T-helper 1 cell treated with Interleukin-12 subunit alpha and Interleukin-12 subunit beta and Interleukin-4 antibody, amounts not matched to agents 30 μg/mL and 1 μg/mL, for 36 hours (primary cell): ENCODE data around the gene CDKAL1.
"Not testable (repeated sequence)": the region's sequence is repeated elsewhere in the genome, so short reads cannot be mapped to it uniquely, and the experiment has no call there.

Source experiments
- H3K27ac Mint-ChIP-seq: one replicate; pipeline ENCODE4 v1.8.0; 2021; ENCODE audit warnings: mild to moderate bottlenecking, mixed read lengths
- H3K27me3 Mint-ChIP-seq: one replicate; pipeline ENCODE4 v1.8.0; 2021; ENCODE audit warnings: low read depth, mixed read lengths
- H3K36me3 Mint-ChIP-seq: one replicate; pipeline ENCODE4 v1.8.0; 2021; ENCODE audit warnings: low read depth, mixed read lengths
- H3K4me1 Mint-ChIP-seq: one replicate; pipeline ENCODE4 v1.8.0; 2021; ENCODE audit warnings: low read depth, mixed read lengths
- H3K4me3 Mint-ChIP-seq: one replicate; pipeline ENCODE4 v1.8.0; 2021; ENCODE audit warnings: mild to moderate bottlenecking, moderate library complexity, mixed read lengths
- H3K9me3 Mint-ChIP-seq: one replicate; pipeline ENCODE4 v1.8.0; 2021; ENCODE audit warnings: mixed read lengths

Gene CDKAL1

DNA sequence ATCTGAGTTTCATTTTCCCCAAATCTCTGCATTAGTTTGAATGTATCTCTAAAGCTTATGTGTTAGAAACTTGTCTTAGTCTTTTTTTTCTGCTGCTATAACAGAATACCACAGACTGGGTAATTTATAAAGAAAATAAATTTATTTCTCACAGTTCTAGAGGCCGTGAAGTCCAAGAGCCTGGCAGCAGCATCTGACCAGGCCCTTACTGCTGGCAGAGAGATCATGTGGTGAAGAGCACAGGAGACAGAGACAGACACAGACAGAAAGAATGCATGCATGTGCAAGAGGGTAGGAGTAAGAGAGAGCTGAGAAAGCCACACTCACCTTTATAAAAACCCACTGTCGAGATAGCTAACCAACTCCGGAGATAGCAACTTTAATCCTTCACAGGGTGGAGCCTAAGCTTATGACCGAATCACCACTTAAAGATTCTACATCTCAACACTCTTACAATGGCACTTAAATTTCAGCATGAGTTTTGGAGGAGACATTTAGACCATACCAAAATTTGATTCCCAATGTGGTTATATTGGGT is 646.6 kb downstream of the CDKAL1 start:
- peaks cover 3% of the 10 kb centered on the region for H3K36me3 Mint-ChIP-seq

DNA sequence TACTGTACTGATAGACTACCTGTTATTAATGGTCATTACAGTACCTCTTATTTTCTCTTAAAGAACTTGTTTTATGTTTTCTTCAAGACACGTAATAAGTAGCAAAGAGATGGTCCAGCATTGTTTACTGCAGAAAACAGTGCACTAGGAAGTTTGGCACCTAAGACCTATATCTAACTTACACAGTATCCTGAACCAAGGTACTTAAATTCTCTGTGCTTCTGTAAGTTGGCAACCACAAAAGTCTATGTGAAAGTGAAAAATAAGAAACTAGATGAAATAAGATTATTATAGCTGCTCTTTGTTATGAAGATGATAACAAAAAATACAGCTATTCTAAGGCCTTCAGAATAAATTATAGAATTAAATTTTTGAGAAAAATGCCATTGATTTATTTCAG is 647.6 kb downstream of the CDKAL1 start:
- Mint-ChIP-seq H3K4me1 (peaks cover 3% of the 10 kb centered on the region), H3K4me3 (no peak overlapping the region), H3K9me3 (no peaks in the 10 kb centered on the region), H3K27me3 (no peaks in the 10 kb centered on the region), H3K36me3 (peaks cover 3% of the 10 kb centered on the region), H3K27ac (no peak overlapping the region)

More for the DNA sequence above, 646.6 kb downstream of the CDKAL1 start:
- H3K4me1 Mint-ChIP-seq: peaks cover 3% of the 10 kb centered on the region
- no peak overlapping the region for H3K27ac Mint-ChIP-seq
- no peak overlapping the region for H3K4me3 Mint-ChIP-seq
- H3K9me3 Mint-ChIP-seq: no peaks in the 10 kb centered on the region
- no peaks in the 10 kb centered on the region for H3K27me3 Mint-ChIP-seq

DNA sequence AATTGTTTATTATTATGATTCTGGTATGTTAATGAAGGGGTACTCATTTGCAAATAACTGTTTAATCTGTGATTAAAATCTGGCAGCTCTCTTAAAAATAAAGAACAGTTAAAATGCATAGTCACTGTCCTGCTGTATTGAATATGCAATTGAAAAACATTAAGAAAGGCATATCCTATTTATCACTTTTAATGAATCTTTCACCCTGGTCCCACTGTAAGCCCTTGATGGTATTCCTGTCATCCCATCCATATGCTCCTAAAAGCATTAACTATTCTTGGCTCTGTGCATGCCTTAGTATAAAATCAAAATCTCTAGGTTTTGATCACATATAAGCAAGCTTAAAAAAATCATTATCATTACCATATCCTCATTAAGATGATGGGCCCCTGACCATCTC is 648.3 kb downstream of the CDKAL1 start:
- peaks cover 3% of the 10 kb centered on the region for H3K4me1 Mint-ChIP-seq
- H3K27ac Mint-ChIP-seq: no peak overlapping the region
- no peaks in the 10 kb centered on the region for H3K9me3 Mint-ChIP-seq
- H3K27me3 Mint-ChIP-seq: no peaks in the 10 kb centered on the region
- H3K36me3 Mint-ChIP-seq: peaks cover 3% of the 10 kb centered on the region
- H3K4me3 Mint-ChIP-seq: no peak overlapping the region

DNA sequence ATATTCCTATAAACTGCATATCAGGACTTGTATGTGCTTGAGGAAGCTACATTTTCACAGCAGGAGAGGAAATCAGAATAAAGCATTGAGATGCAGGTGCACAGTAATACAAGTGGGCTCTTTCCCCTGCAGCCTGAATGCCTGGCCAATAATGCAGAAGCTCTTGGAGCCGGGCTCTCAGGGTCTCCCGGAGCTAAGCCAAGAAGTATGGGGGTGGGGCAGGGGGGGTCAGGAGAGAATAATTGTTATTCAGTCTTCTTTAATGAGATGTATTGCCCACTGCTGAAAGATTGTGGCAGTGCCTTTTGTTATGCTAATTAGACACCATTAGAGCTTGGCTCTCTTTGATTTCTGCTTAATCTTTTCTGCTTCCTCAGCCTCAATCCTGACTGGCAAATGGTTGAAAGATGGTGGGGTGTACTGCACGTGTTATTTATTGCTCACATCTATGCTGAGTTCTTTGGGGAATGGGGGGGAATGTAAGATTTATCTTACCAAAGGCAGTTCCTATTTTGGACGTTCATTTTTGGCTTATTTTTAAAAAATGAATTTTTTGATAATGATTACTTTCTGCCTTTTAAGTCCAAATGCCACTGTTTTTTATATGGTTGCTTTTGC is 651.7 kb downstream of the CDKAL1 start:
- Mint-ChIP-seq H3K27me3 (no peaks in the 10 kb centered on the region), H3K36me3 (peaks cover 3% of the 10 kb centered on the region), H3K4me3 (no peak overlapping the region), H3K4me1 (peaks cover 12% of the 10 kb centered on the region), H3K9me3 (no peaks in the 10 kb centered on the region), H3K27ac (no peak overlapping the region)

DNA sequence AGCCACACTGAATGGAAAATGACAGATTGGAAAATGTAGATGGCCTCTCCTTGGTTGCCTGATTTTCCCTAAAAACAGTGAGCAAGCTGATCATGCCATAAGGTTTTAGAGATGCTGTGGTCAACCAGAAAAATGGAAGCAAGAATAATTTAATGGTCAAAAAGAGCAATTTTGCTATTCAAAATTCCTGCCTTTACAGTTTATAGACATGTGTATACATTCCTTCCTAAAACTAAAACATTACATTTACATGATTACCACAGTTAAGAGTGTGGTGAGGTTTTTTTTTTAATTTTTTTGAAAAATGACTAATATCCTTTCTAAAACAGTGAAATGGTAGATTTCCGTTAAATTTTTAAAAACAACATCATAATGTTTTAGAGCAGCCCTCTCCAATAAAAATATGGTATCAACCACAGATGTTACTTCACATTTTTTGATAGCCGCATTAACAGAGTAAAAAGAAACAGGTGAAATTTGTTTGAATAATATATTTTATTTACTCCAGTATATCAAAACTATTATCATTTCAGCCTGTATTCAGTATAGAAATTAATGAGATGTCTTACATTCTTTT is 652.3 kb downstream of the CDKAL1 start:
- Mint-ChIP-seq H3K36me3 (peaks cover 3% of the 10 kb centered on the region), H3K9me3 (no peaks in the 10 kb centered on the region), H3K4me1 (peaks cover 18% of the 10 kb centered on the region), H3K4me3 (no peak overlapping the region), H3K27ac (no peak overlapping the region), H3K27me3 (no peaks in the 10 kb centered on the region)

DNA sequence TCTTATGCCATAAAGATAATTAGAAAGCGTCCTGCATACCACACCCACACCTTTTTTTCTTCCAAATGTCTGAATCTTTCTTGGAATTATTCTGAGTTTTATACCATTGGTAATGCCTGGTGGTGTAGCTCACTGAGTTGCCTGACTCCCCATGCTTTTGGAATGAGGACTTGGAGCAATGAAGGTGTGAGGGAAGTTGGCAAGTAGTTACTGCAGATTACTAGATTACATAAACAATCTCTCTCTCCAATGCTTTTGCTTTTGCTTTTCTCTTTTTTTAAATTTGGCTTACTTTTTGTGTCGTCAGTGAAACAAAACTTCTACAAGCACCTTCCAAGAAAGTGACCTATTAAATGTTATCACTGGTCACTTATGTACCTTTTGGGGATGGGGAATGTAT is 653.2 kb downstream of the CDKAL1 start:
- no peaks in the 10 kb centered on the region for H3K36me3 Mint-ChIP-seq
- no peaks in the 10 kb centered on the region for H3K9me3 Mint-ChIP-seq
- peaks cover 17% of the 10 kb centered on the region for H3K4me1 Mint-ChIP-seq
- H3K27ac Mint-ChIP-seq: no peak overlapping the region
- no peaks in the 10 kb centered on the region for H3K27me3 Mint-ChIP-seq
- no peak overlapping the region for H3K4me3 Mint-ChIP-seq

DNA sequence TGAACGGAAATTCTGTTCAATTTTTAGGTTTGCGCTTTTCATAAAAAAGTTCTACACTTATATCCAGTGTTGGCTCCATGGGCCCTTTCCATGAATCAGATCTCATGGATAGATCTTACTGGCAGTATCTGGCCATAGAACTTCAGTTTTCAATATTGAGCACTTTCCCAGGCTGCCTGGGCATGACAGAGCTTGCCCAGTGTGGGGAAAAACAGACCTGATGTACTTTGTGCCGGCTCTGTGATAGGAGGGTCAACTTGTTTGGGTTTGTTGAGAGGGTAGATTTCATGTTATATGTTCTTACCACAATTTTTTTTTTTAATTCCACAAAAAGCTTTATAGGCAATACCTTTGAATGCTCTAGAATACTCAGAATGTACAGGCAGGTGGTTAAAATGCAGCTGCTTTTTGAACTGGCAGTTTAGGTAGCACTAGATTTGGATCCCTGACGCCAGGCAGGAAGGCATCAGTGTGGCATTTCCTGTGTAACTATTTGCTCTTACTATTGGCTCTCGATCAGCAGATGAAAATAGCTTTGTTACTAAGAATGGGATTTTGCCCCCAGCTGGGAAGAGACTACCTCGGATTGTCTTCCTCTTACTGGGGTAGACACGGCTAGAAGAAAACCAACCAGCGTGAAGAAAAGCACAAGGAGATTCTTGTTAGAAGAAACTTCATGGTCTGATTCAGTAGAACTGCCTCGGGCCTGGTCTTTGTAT is 654.4 kb downstream of the CDKAL1 start:
- no peaks in the 10 kb centered on the region for H3K9me3 Mint-ChIP-seq
- H3K4me3 Mint-ChIP-seq: no peak overlapping the region
- H3K27me3 Mint-ChIP-seq: no peaks in the 10 kb centered on the region
- H3K4me1 Mint-ChIP-seq: peaks cover 17% of the 10 kb centered on the region
- H3K27ac Mint-ChIP-seq: no peak overlapping the region
- no peaks in the 10 kb centered on the region for H3K36me3 Mint-ChIP-seq

DNA sequence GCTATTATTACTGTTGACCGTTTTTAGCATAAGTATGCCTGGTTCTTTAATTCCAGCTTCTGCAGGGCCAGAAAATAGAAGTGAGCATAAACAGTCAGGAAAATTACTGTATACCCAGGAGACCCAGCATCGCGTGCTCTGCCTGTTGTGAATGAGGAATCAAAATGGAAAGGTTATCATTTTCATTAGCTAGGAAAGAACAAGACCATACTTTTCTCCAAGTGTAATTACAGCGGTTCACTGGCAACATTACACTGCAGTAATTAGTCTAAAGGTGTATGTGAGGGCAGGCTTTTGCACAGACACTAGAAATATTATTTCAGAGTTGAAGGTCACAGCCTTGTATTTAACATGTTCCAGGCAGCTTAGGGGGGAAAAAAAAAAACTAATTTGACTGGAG is 655.5 kb downstream of the CDKAL1 start:
- Mint-ChIP-seq H3K9me3 (peaks cover 3% of the 10 kb centered on the region), H3K36me3 (no peaks in the 10 kb centered on the region), H3K4me1 (peaks cover 19% of the 10 kb centered on the region), H3K27me3 (no peaks in the 10 kb centered on the region), H3K4me3 (no peak overlapping the region), H3K27ac (no peak overlapping the region)

- Mint-ChIP-seq H3K9me3 (peaks cover 3% of the 10 kb centered on the region), H3K4me3 (no peak overlapping the region), H3K27me3 (no peaks in the 10 kb centered on the region), H3K36me3 (no peaks in the 10 kb centered on the region), H3K27ac (no peak overlapping the region), H3K4me1 (peaks cover 19% of the 10 kb centered on the region)
Measured at GRCh38 chr6:21190701-21191100, 656.4 kb downstream of the CDKAL1 start.

GRCh38 chr6:21193790-21194475 is 659.7 kb downstream of the CDKAL1 start:
- Mint-ChIP-seq H3K27me3 (no peaks in the 10 kb centered on the region), H3K4me1 (peaks cover 19% of the 10 kb centered on the region), H3K9me3 (peaks cover 3% of the 10 kb centered on the region), H3K27ac (no peak overlapping the region), H3K36me3 (peaks cover 2% of the 10 kb centered on the region), H3K4me3 (no peak overlapping the region)

DNA sequence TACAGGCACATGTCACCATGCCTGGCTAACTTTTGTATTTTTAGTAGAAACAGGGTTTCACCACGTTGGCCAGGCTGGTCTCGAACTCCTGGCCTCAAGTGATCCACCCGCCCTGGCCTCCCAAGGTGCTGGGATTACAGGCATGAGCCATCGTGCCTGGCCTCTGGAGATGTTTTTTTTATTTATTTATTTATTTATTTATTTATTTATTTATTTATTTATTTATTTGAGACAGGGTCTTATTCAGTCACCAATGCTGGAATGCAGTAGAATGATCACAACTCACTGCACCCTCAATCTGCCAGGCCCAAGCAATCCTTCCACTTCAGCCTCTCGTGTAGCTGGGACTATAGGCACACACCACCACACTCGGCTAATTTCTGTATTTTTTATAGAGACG is 661.0 kb downstream of the CDKAL1 start:
- H3K9me3 Mint-ChIP-seq, H3K27ac Mint-ChIP-seq, H3K27me3 Mint-ChIP-seq, H3K36me3 Mint-ChIP-seq, H3K4me3 Mint-ChIP-seq: not testable (repeated sequence)
- peaks cover 20% of the 10 kb centered on the region for H3K4me1 Mint-ChIP-seq

DNA sequence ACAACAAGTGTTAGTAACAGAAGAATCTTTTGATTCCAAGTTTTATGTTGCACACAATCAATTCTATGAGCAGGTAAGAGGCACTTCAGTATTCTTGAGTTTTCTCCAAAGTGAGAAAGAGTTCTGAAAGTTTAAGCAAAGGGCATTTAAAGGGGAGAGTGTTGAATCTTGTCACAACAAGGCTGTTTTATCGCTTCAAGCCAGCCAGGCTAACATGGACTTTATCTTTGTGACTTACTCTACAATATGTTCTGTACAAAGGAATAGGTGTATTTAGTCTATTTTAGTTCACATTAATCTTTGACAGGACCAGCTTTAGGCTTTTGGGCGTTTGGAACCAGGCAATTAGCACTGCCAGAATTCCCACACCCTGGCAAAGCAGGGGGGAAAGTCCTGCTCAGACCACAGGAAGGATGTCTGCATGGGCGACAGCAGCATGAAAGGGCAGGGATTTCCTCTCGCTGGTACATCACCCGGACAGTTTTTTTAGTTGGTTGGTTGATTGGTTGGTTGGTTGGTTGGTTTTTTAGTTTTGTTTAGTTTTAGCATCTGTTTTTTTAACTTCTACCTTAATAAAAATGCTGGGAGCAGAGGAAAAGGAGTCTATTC is 663.9 kb downstream of the CDKAL1 start:
- peaks cover 3% of the 10 kb centered on the region for H3K36me3 Mint-ChIP-seq
- no peaks in the 10 kb centered on the region for H3K27me3 Mint-ChIP-seq
- H3K9me3 Mint-ChIP-seq: peaks cover 3% of the 10 kb centered on the region
- H3K4me3 Mint-ChIP-seq: no peak overlapping the region
- no peak overlapping the region for H3K27ac Mint-ChIP-seq
- H3K4me1 Mint-ChIP-seq: peaks cover 9% of the 10 kb centered on the region

DNA sequence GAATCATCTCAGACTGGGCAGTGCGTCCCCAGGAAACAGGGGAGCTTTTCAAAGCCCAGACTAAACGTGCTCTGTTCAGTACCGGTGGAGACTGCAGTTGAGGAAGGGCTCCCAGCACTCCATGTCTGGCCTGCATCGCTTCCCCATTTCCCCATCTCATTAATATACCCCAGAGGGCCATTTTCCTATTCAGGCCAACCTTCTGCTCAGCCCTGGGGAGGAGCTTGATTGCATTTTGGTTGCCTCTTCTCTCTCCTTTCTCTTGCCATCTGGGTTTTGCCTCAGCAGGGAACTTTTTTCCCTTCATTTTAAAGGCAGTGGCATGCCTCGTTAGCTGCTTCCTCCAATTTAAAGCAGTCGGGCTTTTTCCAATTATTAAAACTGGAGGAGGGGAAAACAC is 665.0 kb downstream of the CDKAL1 start:
- Mint-ChIP-seq H3K9me3 (peaks cover under 1% of the 10 kb centered on the region), H3K4me3 (no peak overlapping the region), H3K27me3 (no peaks in the 10 kb centered on the region), H3K36me3 (peaks cover 3% of the 10 kb centered on the region), H3K27ac (no peak overlapping the region), H3K4me1 (peaks cover 7% of the 10 kb centered on the region)

DNA sequence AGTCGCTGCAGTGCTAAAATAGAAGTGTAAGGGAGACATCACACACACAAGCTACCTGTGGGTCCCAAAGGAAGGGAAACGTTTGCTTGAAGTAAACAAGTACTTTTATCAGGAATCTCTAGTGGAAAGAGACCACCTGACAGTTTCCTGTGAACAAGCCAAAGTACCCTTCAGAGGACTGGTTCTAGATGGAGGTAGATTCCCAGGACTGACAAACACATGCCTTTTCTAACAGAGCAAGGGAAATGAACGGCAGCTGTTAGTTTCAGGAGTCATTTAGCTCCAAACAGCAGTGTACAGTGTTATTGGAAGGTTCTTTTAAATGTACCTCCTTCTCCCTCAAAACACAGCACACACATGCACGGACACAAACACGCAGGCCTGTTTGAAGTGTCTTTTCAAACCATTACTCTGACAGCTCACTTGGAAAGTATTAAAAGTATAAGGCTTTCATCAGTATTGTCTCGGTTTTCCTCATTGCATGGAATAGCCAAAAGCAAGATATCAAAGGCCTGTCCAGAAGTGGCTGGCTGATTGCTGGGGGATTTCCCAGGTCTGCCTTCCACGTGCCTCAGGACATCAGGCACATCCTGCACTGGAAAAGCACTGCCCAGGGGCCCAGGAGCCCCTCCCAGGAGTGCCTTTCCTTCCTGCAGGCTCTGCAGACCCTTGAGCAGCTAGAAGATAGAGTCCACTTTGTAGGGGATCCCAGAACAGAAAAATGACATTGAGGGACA is 666.0 kb downstream of the CDKAL1 start:
- no peaks in the 10 kb centered on the region for H3K27me3 Mint-ChIP-seq
- no peak overlapping the region for H3K4me3 Mint-ChIP-seq
- no peaks in the 10 kb centered on the region for H3K9me3 Mint-ChIP-seq
- H3K4me1 Mint-ChIP-seq: peaks cover 7% of the 10 kb centered on the region
- no peak overlapping the region for H3K27ac Mint-ChIP-seq
- H3K36me3 Mint-ChIP-seq: peaks cover 8% of the 10 kb centered on the region
